Measurements from ENCODE around the gene KRT7. TPM values are rescaled to one million over a fixed set of nuclear protein-coding genes. Genes with fewer than 3 reads are reported as not detected.

The KRT7 gene
- polyA plus RNA-seq, 1 of the 3 experiments (the other 2 are of a cell fraction), result 5.4 TPM

- H2AFZ ChIP-seq (ENCODE audit: low read depth), result no peak overlapping the region
- peak overlapping the region; percentile 87 to 92 for H3K27ac ChIP-seq (ENCODE audit: low read depth in 2 of 2, low read length in 1 of 2)
- peak overlapping the region; percentile 56 for H3K4me2 ChIP-seq
- H3K4me3 ChIP-seq (ENCODE audit: low read depth in 2 of 2, low read length in 1 of 2), result no peak overlapping the region
- no peaks in the 10 kb centered on the region for H4K20me1 ChIP-seq (ENCODE audit: insufficient read depth)
- TF ChIP-seq GATA2 (CRISPR knock-in tag; IDR thresholded peaks at IDR 0.05), result peak; percentile 60
- TF ChIP-seq SMC3 (IDR thresholded peaks at IDR 0.05; ENCODE audit: low read depth, low read length), result no peak
- H3K4me1 ChIP-seq (ENCODE audit: control insufficient read depth in 1 of 2, insufficient read depth in 2 of 2, low read depth in 1 of 2, low read length in 1 of 2), result peaks cover 62 to 81% of the 10 kb centered on the region in 2 experiments
- POLR2A ChIA-PET, result interaction anchor here (0.8 to 4.4 kb wide), 3 partner anchors 8 to 30 kb away, joined by 3 to 53 read pairs (median 4); no protein-coding TSS in a partner anchor
- H3K79me2 ChIP-seq (ENCODE audit: insufficient read depth), result peaks cover 32% of the 10 kb centered on the region; the same call in 1 of the 2 replicates
- no peaks in the 10 kb centered on the region for H3K9me3 ChIP-seq
- H3K9ac ChIP-seq, result peak overlapping the region; percentile 62; the same call in 1 of the 2 replicates
- H3K36me3 ChIP-seq (replicated peaks in 1 of 2; ENCODE audit: control insufficient read depth in 1 of 2, insufficient read depth in 2 of 2, low read length in 1 of 2), result peaks cover 0 to 2% of the 10 kb centered on the region in 2 experiments
- DNase-seq, result no peak
- 89% methylated on average over 16 of the region's 16 CpGs for WGBS (ENCODE audit: low lambda C conversion rate)
- peaks cover 15% of the 10 kb centered on the region for H3F3A ChIP-seq (replicated peaks; ENCODE audit: insufficient read depth)
- H3K27me3 ChIP-seq (ENCODE audit: insufficient read depth), result no peaks in the 10 kb centered on the region
- CTCF ChIA-PET, result interaction anchor here (0.9 to 5.1 kb wide), 7 partner anchors 8 to 142 kb away, joined by 3 to 17 read pairs (median 6); no protein-coding TSS in a partner anchor
- no peaks in the 10 kb centered on the region for H3K9me2 ChIP-seq
Observed at GRCh38 chr12:52185400-52185967, 47.6 kb upstream of the KRT7 start.

GRCh38 chr12:52186118-52186840 lies 46.8 kb upstream of the KRT7 start:
- Histone ChIP-seq H3K27ac (ENCODE audit: low read depth in 2 of 2, low read length in 1 of 2) (peak overlapping the region; percentile 87 to 92), H3K9me3 (no peaks in the 10 kb centered on the region), H3K79me2 (ENCODE audit: insufficient read depth) (peaks cover 32% of the 10 kb centered on the region; the same call in 1 of the 2 replicates), H3K27me3 (ENCODE audit: insufficient read depth) (no peaks in the 10 kb centered on the region), H3K9ac (peak overlapping the region; percentile 62), H2AFZ (ENCODE audit: low read depth) (no peak overlapping the region), H3K4me2 (peak overlapping the region; percentile 46; the same call in 1 of the 2 replicates), H3K4me3 (ENCODE audit: low read depth in 2 of 2, low read length in 1 of 2) (no peak overlapping the region), H3F3A (replicated peaks; ENCODE audit: insufficient read depth) (peaks cover 15% of the 10 kb centered on the region), H3K36me3 (replicated peaks in 1 of 2; ENCODE audit: control insufficient read depth in 1 of 2, insufficient read depth in 2 of 2, low read length in 1 of 2) (no peaks in the 10 kb centered on the region), H3K9me2 (no peaks in the 10 kb centered on the region), H3K4me1 (ENCODE audit: control insufficient read depth in 1 of 2, insufficient read depth in 2 of 2, low read depth in 1 of 2, low read length in 1 of 2) (peaks cover 66 to 83% of the 10 kb centered on the region in 2 experiments), H4K20me1 (ENCODE audit: insufficient read depth) (no peaks in the 10 kb centered on the region)
- no peak for DNase-seq
- POLR2A ChIA-PET, result interaction anchor here (4.4 kb wide), 1 partner anchor 15 kb away, joined by 53 read pairs; no protein-coding TSS in a partner anchor
- CTCF ChIA-PET, result interaction anchor here (0.9 to 5.1 kb wide), 6 partner anchors 8 to 161 kb away, joined by 3 to 17 read pairs (median 7); no protein-coding TSS in a partner anchor
- WGBS (ENCODE audit: low lambda C conversion rate), result 65% methylated on average over 8 of the region's 8 CpGs
- TF ChIP-seq PBX3 (IDR thresholded peaks at IDR 0.05) (no peak), TEAD4 (IDR thresholded peaks at IDR 0.05; ENCODE audit: borderline replicate concordance, insufficient read depth) (no peak), REST (IDR thresholded peaks at IDR 0.05; ENCODE audit: low read depth, low read length) (no peak), POLR2AphosphoS5 (IDR thresholded peaks at IDR 0.05; ENCODE audit: low read depth, low read length) (no peak; the same call in 1 of the 2 replicates), RAD21 (IDR thresholded peaks at IDR 0.05; ENCODE audit: low read length) (no peak), ZBTB33 (IDR thresholded peaks at IDR 0.05; ENCODE audit: borderline replicate concordance, low read depth) (no peak), TCF12 (IDR thresholded peaks at IDR 0.05) (peak; percentile 52; the same call in 1 of the 2 replicates), EZH2phosphoT487 (IDR thresholded peaks at IDR 0.05; ENCODE audit: borderline replicate concordance, low read depth) (no peak), TAF1 (IDR thresholded peaks at IDR 0.05; ENCODE audit: borderline replicate concordance, low read depth, low read length) (no peak), MAX (IDR thresholded peaks at IDR 0.05; ENCODE audit: low read depth) (peak; percentile 48; the same call in 1 of the 2 replicates), RFX5 (IDR thresholded peaks at IDR 0.05; ENCODE audit: low read length) (no peak), RXRA (IDR thresholded peaks at IDR 0.05; ENCODE audit: borderline replicate concordance, low read depth) (no peak), IRF3 (IDR thresholded peaks at IDR 0.05; ENCODE audit: low read depth, low read length) (no peak), MEF2A (IDR thresholded peaks at IDR 0.05; ENCODE audit: borderline replicate concordance, low read depth) (no peak)

Data from SK-N-SH (cell line).